ENCODE measurements around the gene ARHGEF18.

GRCh38 chr19:7373862-7374261 is 25.1 kb downstream of the ARHGEF18 start:
- TF ChIP-seq CTCF (IDR thresholded peaks at IDR 0.05; ENCODE audit: low read depth, low read length, poor library complexity, severe bottlenecking) (no peak), EZH2phosphoT487 (IDR thresholded peaks at IDR 0.05; ENCODE audit: borderline replicate concordance, low read length) (no peak)
